ENCODE measurements around the gene CD70.
A peak's percentile ranks its signal among the peaks of the same experiment; 100 is the strongest.
"Not testable (repeated sequence)": the region's sequence is repeated elsewhere in the genome, so short reads cannot be mapped to it uniquely, and the experiment has no call there.

Gene CD70

DNA sequence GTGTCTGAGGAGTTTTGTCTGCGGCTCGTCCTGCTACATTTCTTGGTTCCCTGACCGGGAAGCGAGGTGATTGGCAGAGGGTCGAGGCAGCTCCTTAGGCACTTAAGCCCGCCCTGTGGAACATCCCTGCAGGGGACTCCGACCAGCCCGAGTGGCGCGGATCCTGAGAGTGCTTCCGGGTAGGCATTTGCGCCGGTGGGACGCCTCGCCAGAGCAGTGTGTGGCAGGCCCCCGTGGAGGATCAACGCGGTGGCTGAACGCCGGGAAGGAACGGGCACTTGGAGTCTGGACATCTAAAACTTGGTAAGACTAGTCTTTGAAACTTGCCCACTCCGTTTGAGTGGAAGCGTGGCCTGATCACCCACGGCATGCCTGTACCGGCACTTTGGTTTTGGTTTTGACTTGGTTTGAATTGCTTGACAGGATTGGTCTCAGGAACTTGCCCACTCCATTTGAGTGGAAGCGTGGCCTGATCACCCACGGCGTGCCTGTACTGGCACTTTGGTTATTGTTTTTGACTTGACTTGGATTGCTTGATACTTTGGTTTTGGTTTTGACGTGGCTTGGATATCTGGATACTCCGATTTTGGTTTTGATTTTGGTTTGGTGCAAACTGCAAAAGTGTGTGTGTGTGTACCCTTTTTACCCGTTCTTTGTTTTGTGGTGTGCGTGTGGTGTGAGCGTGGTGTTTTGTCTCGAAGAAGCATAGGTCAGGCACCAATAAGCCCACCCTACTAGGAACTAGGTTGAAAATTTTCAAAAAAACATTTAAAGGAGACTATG is 6.7 kb upstream of the CD70 start:
- DNase-seq = not testable (repeated sequence)

DNA sequence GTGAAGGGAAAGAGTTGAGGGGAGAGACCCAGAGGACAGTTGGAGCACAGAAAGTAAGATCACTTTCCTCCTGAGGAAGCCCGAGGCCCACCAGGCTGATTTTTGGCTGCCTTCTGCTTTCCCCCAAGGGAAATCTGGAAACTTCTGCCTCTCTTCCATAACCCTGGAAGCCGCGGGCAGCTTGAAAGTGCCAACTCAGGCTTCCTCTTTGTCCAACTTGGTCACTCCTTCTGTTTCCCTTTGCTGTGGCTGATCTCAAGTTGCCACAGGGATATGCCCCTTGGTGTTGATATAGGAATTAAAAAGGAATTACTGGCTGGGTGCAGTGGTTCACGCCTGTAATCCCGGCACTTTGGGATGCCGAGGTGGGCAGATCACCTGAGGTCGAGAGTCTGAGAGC is 5.7 kb upstream of the CD70 start:
- no peak for DNase-seq

DNA sequence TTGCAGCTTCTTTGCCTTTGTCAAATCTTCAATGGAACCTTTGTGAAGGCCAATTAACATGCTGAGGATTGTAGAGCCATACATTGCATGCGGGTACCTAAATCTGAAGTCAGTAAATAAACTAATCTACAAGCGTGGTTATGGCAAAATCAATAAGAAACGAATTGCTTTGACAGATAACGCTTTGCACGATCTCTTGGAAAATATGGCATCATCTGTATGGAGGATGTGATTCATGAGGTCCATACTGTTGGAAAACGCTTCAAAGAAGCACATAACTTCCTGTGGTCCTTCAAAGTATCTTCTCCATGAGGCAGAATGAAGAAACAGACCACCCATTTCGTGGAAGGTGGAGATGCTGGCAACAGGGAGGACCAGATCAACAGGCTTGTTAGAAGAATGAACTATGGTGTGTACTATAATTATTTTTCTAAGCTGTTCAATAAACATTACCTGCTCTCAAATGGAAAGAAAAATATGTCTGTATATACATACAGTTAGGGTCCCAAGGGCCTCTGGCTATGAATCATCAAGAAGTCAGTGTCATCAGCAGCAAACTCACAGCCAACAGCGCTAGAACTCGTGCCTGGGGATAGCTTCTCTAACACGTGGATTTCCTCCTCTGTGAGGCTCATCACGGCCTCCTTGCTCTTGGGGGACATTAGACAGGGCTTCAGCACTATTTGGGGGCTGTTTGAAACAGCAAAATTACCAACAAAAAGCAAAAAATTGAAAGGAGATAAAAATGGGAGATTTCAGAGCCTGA is 2.9 kb upstream of the CD70 start:
- DNase-seq = no peak

DNA sequence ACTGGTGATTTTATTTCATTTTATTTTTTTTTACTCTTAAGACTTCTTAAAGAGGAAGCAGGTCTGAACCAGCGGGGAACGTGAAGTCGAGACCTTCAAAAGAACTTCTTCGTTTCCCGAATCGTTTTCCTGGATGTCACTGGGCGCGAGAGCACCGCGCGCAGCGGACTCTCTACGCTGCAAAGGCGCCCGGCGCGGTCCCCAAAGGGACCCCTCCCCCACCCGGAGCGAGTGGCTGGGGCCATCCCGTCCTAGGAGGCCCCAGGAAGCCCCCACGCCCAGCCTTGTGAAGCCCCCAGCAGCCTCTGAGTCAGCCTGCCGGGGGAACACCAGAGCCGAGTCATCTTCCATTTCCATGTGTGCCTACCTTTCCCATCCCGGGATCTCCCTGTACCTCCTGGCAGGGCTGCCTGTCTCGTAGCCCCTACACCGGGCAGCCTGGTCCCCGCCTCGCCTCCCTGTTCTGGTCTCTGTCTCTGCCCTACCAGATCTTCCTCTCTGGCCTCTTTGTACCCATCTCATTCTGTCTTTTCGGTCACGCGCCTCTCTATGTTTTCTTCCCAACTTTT is 608 bp downstream of the CD70 start:
- DNase-seq = no peak

DNA sequence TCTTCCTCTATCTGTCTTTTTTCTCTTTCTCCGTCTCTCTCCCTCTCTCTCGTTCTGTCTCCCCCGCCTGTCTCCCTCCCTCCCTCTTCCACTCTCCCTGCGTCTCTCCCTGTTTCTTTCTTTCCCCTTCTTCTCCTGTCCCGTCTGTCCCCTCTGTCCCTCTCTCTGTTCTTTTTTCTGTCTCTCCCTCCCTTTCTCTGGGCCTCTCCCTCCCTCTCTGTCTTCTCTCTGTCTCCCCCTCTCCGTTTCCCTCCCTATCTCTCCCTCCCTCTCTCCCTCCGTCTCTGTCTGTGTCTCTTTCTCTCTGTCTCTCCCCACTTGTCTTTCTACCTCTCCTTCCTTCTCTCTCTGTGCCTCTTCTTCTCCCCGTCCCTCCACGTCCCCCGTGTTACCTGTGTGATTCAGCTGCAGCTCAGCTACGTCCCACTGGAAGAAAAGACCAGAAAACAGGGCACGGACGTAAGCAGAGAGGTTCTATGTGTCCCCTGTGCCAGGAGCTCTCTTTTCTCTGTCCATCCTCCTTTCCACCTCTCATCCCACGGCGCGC is 1.2 kb downstream of the CD70 start:
- DNase-seq = no peak

DNA sequence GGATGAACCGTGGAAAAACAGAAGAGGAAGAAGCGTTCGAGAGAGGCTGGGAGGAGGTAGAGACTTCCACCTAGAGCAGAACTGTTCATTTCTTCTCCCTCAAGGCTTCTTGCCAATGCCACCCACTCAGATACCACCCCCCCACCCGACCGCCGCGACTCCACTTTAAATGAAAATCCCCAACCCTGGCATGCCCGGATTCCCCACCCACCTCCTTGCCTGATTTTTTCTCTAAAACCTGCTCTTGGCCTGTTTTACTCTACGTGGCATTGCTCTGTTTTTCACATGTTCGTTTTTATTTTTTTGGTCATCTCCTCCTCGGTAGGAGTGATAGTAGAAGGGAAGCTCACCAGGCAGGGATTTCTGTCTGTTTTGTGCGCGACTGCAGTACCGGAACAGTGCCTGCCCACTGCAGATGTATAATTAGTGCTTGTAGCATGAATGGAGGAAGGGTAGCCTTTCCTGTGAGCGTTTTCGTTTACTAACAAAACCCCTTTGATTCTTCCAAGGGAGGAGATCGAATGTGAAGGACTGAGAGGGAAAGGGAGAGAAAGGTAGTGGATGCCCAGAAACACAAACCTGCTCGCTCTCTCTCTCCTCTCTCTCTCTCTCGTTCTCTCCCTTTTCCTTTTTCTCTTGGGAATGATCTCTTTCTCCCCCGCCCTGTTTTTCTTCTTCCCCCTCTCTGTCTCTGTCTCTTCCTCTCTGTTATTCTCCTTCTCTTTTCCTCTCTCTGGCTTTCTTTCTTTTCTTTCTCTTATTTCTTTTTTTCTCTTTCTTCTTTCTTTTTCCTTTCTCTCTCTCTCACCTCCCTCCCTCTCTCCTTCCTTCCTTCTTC is 2.2 kb downstream of the CD70 start:
- no peak for DNase-seq

DNA sequence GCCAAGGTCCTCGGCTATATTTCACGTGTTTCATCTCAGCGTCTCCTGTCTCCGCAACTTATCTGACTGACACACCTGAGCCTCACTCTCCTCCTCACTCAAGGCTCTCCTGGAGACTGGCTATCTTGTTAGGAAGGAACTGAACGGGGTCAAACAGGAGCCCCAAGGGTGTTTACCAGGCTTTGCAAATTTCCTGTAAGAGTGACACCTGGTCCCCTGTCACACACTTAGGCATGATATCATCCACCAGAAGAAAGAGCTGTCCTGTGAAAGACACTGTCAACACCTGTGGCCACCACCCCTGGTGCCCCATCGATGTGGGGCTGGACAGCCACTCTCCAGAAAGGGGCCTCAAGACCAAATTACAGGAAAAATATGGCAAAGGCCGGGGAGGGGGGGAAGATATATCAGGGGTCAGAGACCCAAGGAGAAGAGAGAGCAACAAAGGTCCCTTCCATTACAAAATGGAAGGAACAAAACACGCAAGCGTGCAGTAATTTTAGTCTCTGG is 2.9 kb downstream of the CD70 start:
- DNase-seq = no peak

DNA sequence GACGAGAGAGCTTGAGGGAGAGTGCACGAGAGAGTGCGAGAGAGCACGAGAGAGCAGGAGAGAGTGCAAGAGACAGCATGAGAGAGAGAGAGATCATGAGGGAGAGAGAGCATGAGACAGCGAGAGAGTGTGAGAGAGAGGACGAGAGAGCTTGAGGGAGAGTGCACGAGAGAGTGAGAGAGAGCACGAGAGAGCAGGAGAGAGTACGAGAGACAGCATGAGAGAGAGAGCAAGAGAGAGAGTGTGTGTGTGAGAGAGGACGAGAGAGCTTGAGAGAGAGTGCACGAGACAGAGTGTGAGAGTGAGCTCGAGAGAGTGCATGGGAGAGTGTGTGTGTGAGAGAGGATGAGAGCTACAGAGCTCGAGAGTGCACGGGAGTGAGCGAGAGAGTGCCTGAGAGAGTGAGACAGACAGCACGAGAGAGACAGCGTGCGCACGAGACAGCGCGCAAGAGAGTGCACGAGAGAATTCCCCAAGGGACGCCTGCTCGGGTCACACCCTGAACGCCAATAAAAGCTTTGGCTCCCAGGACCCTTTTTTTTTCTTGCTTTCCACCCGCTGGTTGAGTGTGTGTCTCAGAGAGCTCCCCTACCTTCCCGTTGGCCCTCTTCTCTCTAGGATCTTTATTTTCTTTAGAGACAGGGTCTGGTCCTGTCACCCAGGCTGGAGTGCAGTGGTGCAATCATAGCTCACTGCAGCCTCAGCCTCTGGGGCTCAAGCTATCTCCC is 3.7 kb downstream of the CD70 start:
- DNase-seq = no peak

DNA sequence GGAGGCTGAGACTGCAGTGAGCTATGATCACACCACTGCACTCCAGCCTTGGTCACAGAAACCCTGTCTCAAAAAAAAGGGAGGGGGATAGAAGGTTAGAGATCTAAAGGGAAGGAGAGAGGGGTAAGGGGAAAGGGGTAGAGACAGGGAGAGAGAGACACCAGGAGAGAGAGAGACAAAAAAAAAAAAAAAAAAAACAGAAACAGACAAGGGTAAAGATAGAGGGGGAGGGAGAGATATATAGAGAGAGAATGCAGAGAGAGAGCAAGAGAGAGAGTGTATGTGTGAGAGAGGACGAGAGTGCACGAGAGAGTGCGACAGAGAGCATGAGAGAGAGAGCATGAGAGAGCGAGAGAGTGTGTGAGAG is 4.2 kb downstream of the CD70 start:
- no peak for DNase-seq

DNA sequence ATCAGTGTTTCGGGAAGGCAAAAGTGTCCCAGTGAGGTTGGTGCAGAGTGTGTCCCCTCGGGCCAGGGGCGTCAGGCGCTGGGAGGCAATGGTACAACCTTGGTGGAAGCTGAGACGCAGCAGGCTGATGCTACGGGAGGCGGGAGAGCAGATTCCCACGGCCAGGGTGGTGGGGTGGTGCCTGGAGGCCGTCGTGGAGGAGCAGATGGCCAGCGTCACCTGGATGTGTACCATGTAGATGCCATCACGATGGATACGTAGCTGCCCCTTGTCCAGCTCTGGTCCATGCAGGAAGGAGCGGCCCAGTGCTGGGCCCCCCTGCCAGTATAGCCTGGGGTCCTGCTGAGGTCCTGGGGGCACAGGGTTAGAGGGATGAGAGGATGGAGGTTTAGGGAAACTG is 4.9 kb downstream of the CD70 start:
- DNase-seq = no peak

DNA sequence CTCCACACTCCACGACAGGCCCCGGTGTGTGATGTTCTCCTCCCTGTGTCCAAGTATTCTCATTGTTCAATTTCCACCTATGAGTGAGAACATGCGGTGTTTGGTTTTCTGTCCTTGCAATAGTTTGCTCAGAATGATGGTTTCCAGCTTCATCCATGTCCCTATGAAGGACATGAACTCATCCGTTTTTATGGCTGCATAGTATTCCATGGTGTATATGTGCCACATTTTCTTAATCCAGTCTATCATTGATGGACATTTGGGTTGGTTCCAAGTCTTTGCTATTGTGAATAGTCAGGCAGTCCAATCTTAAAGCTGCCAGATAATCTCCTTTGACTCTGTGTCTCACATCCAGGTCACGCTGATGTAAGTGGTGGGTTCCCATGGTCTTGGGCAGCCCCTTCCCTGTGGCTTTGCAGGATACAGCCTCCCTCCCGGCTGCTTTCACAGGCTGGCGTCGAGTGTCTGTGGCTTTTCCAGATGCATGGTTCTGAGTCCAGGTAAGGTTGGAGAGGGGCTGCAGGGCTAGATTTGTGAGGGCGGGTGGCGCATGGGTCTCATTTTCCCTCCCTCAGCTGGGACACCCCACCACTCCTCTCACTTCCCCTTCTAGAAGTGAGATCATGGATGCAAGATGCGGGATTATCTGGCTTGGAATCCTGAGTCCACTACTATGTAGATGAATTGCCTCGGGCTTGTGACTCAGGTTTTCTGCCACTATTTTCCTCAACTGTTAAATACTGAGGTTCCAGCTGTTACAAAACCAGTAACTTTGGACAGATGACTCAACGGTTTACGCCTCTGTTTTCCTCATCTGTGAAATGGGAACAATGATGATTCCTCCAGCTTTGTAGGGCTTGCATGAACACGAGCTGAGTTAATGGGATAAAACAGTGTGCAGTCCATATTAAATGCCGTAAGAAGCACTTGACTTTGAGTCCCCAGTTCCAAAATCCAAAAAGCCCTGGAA is 8.2 kb downstream of the CD70 start:
- not testable (repeated sequence) for DNase-seq

DNA sequence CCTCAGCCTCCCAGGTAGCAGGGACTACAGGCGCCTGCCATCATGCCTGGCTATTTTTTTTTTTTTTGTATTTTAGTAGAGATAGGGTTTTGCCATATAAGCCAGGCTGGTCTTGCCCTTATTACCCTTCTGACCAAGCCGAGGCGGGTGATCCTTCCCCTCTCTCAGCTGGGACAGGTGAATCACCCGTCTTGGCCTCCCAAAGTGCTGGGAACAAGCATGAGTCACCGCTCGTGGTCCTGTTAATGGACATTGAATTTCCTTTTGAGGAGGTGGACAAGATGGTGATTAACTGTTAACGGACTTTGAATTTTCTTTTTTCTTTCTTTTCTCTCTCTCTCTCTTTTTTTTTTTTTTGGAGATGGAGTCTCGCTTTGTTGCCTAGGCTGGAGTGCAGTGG is 10.6 kb downstream of the CD70 start:
- no peak for DNase-seq

DNA sequence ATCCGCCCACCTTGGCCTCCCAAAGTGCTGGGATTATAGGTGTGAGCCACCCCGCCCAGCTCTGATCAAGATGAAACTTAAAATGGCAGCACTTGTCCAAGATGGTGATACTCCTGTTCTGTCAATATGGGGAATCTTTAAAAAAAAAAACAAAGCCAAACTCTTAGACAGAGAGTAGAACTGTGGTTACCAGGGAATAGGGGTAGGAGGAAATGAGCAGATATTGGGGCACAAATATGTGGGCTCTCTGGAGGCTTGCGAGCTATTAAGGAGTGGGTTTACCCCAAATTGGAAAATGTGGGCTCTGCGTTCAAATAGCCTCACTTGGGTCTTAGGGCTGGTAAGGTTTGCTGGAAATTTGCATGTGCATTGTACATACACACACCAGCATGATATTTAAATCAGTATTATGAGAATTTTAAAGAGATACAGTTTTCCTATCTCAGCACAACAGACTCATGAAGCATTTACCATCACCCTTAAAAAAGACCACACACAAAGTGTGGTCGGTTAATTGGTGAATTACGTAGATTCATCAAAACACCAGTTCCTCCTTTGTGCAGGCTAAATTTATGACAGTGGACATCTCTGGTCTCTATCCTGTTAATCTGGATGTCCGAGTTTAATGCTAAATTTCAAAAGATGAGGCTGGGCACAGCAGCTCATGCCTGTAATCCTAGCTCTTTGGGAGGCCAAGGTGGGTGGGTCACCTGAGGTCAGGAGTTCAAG is 11.3 kb downstream of the CD70 start:
- DNase-seq = no peak

DNA sequence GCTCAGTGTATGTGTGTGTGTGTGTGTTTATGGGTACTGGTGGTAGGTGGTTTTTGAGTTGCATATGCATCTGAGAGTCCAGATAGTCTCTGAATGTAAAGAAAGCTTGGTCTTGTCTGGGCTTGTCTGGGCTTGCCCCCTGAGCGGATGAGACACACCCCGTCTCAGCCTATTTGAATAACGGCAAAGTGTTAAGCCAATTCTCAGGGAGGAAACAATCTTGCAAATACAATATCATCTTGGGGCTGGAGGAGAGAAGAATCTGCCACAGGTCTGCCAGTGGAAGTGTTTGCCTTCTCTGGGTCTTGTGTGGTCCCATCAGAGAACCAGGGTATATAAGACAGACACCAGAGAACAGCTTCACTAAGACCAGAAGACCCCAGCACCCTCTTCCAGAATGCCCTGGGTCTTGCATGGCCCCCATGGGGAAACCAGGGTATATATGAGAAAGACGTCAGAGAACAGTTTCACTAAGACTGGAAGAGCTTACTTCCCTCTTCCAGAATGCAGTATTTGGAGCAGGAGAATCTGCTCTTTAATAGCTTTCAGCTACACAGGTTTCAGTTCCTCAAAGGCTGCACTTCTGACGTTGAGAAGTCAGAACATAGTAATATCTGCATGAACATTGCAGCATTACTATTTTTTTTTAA is 13.3 kb downstream of the CD70 start:
- peak in 1 of 5 donors; percentile 73 for DNase-seq

DNA sequence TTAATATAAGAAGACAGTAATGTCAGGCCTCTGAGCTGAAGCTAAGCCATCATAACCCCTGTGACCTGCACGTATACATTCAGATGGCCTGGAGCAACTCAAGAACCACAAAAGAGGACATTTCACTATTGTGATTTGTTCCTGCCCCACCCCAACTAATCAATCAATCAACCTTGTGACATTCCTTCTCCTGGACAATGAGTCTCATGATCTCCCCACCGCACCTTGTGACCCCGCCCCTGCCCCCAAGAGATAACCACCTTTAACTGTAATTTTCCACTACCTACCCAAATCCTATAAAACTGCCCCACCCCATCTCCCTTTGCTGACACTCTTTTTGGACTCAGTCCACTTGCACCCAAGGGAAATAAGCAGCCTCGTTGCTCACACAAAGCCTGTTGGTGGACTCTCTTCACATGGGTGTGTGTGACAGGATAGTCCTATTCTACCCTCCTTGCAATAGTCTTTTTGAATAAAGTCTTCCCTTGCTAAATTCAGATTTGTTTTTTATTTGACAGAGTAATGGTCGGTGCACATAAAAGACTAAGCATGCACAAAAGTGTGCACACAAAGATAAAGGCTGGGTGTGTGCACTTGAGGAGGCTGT is 14.0 kb downstream of the CD70 start:
- DNase-seq = no peak

DNA sequence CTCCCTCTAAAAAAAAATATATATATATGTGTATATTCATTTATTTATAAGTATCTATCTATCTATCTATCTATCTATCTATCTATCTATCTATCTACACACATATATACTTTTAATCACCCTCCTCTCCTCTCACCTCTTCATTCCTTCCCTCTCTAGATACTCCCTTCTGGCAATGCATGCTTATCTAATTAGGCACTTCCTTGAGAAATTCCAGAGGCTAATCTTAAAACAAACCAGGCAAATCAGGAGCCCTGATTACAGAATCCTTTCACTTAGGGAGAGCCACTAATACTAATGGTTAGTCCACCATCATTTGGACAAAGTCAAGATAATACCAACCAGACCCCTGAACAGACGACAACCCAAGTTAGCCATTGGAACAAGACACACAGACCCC is 17.6 kb downstream of the CD70 start:
- no peak for DNase-seq

DNA sequence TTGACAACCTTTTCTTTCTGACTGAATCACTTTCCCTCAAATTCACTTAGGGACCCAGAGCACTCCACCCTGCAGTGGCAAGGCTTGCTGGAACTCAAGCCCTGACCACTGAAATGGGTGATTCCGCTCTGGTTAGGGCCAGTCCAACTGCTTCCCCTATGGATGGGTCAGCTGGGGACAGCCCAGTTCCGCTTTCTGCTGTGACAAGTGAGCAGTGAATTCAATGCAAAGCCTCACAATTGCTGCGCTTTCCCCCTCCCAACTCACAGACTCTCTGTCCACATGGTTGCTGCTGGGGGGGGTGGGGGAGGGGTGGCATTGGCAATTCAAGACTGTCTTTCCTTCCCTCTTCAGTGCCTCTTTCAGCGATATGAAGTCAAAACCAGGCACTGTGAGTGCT is 18.7 kb downstream of the CD70 start:
- DNase-seq = no peak

DNA sequence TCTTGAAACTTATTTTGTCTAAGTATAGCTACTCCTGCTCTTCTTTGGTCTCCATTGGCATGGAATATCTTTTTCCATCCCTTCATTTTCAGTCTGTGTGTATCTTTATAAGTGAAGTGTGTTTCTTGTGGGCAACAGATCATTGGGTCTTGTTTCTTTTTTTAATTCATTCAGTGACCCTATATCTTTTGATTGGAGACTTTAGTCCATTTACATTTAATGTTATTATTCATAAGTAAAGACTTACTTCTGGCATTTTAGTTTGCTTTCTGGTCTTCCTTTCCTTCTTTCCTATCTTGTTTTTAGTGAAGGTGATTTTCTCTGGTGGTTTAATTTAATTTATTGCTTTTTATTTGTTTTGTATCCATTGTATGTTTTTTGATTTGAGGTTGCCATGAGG is 19.8 kb downstream of the CD70 start:
- DNase-seq = no peak

DNA sequence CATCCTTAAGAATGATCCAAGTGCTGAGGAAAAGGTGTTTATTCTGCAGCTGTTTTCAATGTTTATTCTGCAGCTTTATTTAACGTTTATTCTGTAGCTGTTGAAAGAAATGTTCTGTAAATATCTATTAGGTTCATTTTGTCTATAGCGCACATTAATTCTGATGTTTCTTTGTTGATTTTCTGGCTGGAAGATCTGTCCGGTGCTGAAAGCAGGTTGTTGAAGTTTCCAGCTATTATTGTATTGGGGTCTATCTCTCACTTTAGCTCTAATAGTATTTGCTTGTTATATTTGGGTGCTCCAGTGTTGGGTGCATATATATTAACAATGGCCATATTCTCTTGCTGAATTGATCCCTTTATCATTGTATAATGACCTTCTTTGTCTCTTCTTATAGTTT is 20.2 kb downstream of the CD70 start:
- DNase-seq = no peak
